HepG2 (cell line): ENCODE data around the gene BST1. TPM values are rescaled to one million over a fixed set of nuclear protein-coding genes. Genes with fewer than 3 reads are reported as not detected.
A peak's percentile ranks its signal among the peaks of the same experiment; 100 is the strongest.

ENCODE experiments used
- ATAC-seq: fragments of 200-7000 bp; cut with Tn5 transposase; 3 replicates; pipeline ENCODE4 v1.9.1; 2020; ENCODE audit warnings: mild to moderate bottlenecking, moderate library complexity
- BruUV-seq: library from RNA; stranded (reverse); fragments of 400-500 nt; replicated peaks from 2 replicates; lab custom pipeline; 2021; lab: Mats Ljungman, UMichigan
- CTCF ChIA-PET: fragments of 300-600 bp; formaldehyde crosslinking; extraction: SDS; loops from one replicate; lab custom pipeline; 2021; ENCODE audit warnings: low total read pairs, inconsistent platforms, low intra/inter-chr PET ratio; lab: Yijun Ruan, JAX
- POLR2A ChIA-PET: fragments of 350-600 bp; sonication (Branson Sonifier 250); formaldehyde crosslinking; loops from one replicate; lab custom pipeline; 2020; ENCODE audit warnings: antibody characterized with exemption, inconsistent platforms; lab: Yijun Ruan, JAX
- DNase-seq: peaks from one replicate; pipeline ENCODE4 v3.0.0-alpha.2; 2015; ENCODE audit warnings: low spot score
- FAIRE-seq: peaks from 3 replicates; lab custom pipeline; 2011; peaks lifted over from hg19 to GRCh38; lab: Jason Lieb, UNC
- H2AFZ ChIP-seq: one replicate; pipeline ENCODE4 v1.6.1; 2011; ENCODE audit warnings: low read length, inconsistent platforms
- H3K27ac ChIP-seq: fragments of 300-600 bp; 3 replicates; pipeline ENCODE4 v1.8.0; 2011; ENCODE audit warnings: mixed run types, mild to moderate bottlenecking, mixed read lengths, low read length, inconsistent platforms; ENCODE audit not compliant: insufficient read depth; ENCODE audit errors: extremely low read length
- H3K27me3 ChIP-seq, 2 experiments: fragments of 200-600 bp in 1 of 2; 2 replicates in 1 of 2; 3 replicates in 1 of 2; pipeline versions ENCODE4 v1.6.0 to v1.8.0; 2011; ENCODE audit warnings: low read length in 2 of 2, mild to moderate bottlenecking in 2 of 2, moderate library complexity in 2 of 2, inconsistent platforms in 1 of 2; ENCODE audit not compliant: insufficient read depth in 2 of 2, control insufficient read depth in 1 of 2
- H3K36me3 ChIP-seq, 2 experiments: fragments of 200-600 bp in 1 of 2; replicated peaks in 1 of 2; 2 replicates in 1 of 2; 3 replicates in 1 of 2; pipeline versions ENCODE4 v1.5.1 to v1.8.0; 2011; ENCODE audit warnings: low read length in 2 of 2, inconsistent platforms in 1 of 2; ENCODE audit not compliant: insufficient read depth in 2 of 2, control insufficient read depth in 1 of 2
- H3K4me1 ChIP-seq: 2 replicates; pipeline ENCODE4 v1.5.1; 2012; ENCODE audit warnings: low read length, inconsistent platforms; ENCODE audit not compliant: insufficient read depth
- H3K4me2 ChIP-seq: 2 replicates; pipeline ENCODE4 v1.6.0; 2011; ENCODE audit warnings: low read depth, low read length, inconsistent platforms
- H3K4me3 ChIP-seq, 3 experiments: fragments of 200-600 bp in 1 of 3; sonication (generic), shearing (Covaris generic) in 1 of 3; replicated peaks in 1 of 3; 2 replicates each; pipeline ENCODE4 v1.5.1; 2011 to 2016; ENCODE audit warnings: low read length in 3 of 3, inconsistent platforms in 2 of 3, low read depth in 2 of 3, mild to moderate bottlenecking in 2 of 3, control low read depth in 1 of 3, mixed read lengths in 1 of 3; ENCODE audit not compliant: insufficient read depth in 1 of 3
- H3K79me2 ChIP-seq: one replicate; pipeline ENCODE4 v1.6.1; 2011; ENCODE audit warnings: low read length, inconsistent platforms; ENCODE audit not compliant: insufficient read depth
- H3K9ac ChIP-seq: 2 replicates; pipeline ENCODE4 v1.6.0; 2011; ENCODE audit warnings: mild to moderate bottlenecking, low read depth, low read length, inconsistent platforms; ENCODE audit not compliant: insufficient read depth
- H3K9me3 ChIP-seq: 2 replicates; pipeline ENCODE4 v1.5.1; 2012; ENCODE audit warnings: mild to moderate bottlenecking, low read length
- H4K20me1 ChIP-seq: 2 replicates; pipeline ENCODE4 v1.6.0; 2011; ENCODE audit warnings: inconsistent platforms, mild to moderate bottlenecking, low read length, moderate library complexity; ENCODE audit not compliant: insufficient read depth
- ARHGAP35 ChIP-seq: sonication (generic); formaldehyde crosslinking; IDR thresholded peaks from 2 replicates; pipeline ENCODE4 v1.9.0; 2022; ENCODE audit warnings: mild to moderate bottlenecking, inconsistent platforms, moderate library complexity, missing genetic modification reagents, borderline replicate concordance
- CEBPG ChIP-seq: IDR thresholded peaks from 2 replicates; pipeline ENCODE4 v1.6.1; 2016
- CREM ChIP-seq, 2 experiments: sonication (generic) in 1 of 2; formaldehyde crosslinking in 1 of 2; IDR thresholded peaks; 2 replicates each; pipeline versions ENCODE4 v1.4.0 to v1.6.1; 2016 to 2020; ENCODE audit warnings: antibody characterized with exemption in 1 of 2, mild to moderate bottlenecking in 1 of 2, missing genetic modification reagents in 1 of 2
- JARID2 ChIP-seq: sonication (generic); formaldehyde crosslinking; IDR thresholded peaks from 2 replicates; pipeline ENCODE4 v1.8.1; 2023; ENCODE audit warnings: missing genetic modification reagents, inconsistent platforms; ENCODE audit not compliant: insufficient replicate concordance
- KDM4B ChIP-seq: sonication (generic); formaldehyde crosslinking; IDR thresholded peaks from 2 replicates; pipeline ENCODE4 v1.4.0; 2020; ENCODE audit warnings: missing genetic modification reagents
- ZBTB3 ChIP-seq: sonication (generic); formaldehyde crosslinking; IDR thresholded peaks from 2 replicates; pipeline ENCODE4 v1.4.0; 2020; ENCODE audit warnings: low read depth, mild to moderate bottlenecking, moderate library complexity, missing genetic modification reagents, borderline replicate concordance
- ZFP90 ChIP-seq: sonication (generic); formaldehyde crosslinking; IDR thresholded peaks from 2 replicates; pipeline ENCODE4 v1.8.0; 2022; ENCODE audit warnings: missing genetic modification reagents, mild to moderate bottlenecking, inconsistent platforms, borderline replicate concordance
- ZHX1 ChIP-seq: sonication (generic); formaldehyde crosslinking; IDR thresholded peaks from 2 replicates; pipeline ENCODE4 v1.8.1; 2022; ENCODE audit warnings: low read depth, mild to moderate bottlenecking, missing genetic modification reagents
- ZMYM4 ChIP-seq: sonication (generic); formaldehyde crosslinking; IDR thresholded peaks from 2 replicates; pipeline ENCODE4 v1.8.1; 2023; ENCODE audit warnings: mild to moderate bottlenecking, missing genetic modification reagents
- ZNF432 ChIP-seq: sonication (generic); formaldehyde crosslinking; IDR thresholded peaks from 2 replicates; pipeline ENCODE4 v1.5.0; 2020; ENCODE audit warnings: missing genetic modification reagents, mild to moderate bottlenecking, borderline replicate concordance
- ZNF484 ChIP-seq: sonication (generic); formaldehyde crosslinking; IDR thresholded peaks from 2 replicates; pipeline ENCODE4 v1.5.1; 2020; ENCODE audit warnings: mild to moderate bottlenecking, low read depth, missing genetic modification reagents, borderline replicate concordance
- ZNF75D ChIP-seq: sonication (generic); formaldehyde crosslinking; IDR thresholded peaks from 2 replicates; pipeline ENCODE4 v1.8.1; 2023; ENCODE audit warnings: missing genetic modification reagents, mild to moderate bottlenecking, borderline replicate concordance
- WGBS: methylation state at CpG from one replicate; pipeline ENCODE4 v1.1.6; 2017; ENCODE audit warnings: low lambda C conversion rate; 5-methylcytosine and 5-hydroxymethylcytosine counted together
- in situ Hi-C: cut with HindIII; loops from 2 replicates; pipeline ENCODE4 v1.10.0; 2017; ENCODE audit warnings: low pct_unique_long_range_greater_than_20kb; ENCODE audit not compliant: extremely low pct_ligation_motif_present
- intact Hi-C: fragments of 100-400 bp; cut with micrococcal nuclease; formaldehyde crosslinking; loops from one replicate; pipeline ENCODE4 v1.10.0; 2022; ENCODE audit not compliant: unreplicated experiment
- polyA plus RNA-seq, 8 experiments: library from polyadenylated mRNA; depleted of rRNA in 3 of 8; stranded (reverse) in 7 of 8; unstranded in 1 of 8; fragments of >200 nt; fragmentation: Illumina TruSeq in 4 of 8; extraction: Trizol in 4 of 8; gene quantifications; 2 replicates each; pipeline versions ENCODE4 v1.2.1 to v1.2.3, GENCODE V29; 2011 to 2016; ENCODE audit warnings: low read depth in 4 of 8, missing spikeins in 1 of 8, mixed read lengths in 1 of 8; ENCODE audit not compliant: insufficient read depth in 1 of 8
- total RNA-seq, 5 experiments: library from RNA; depleted of rRNA; stranded (reverse); fragments of >200 nt; fragmentation: Illumina TruSeq; extraction: Trizol; gene quantifications; 2 replicates each; pipeline ENCODE4 v1.2.3, GENCODE V29; 2016; ENCODE audit warnings: low read depth in 1 of 5
- TF ChIP-seq, protein P1 (sequence below): IDR thresholded peaks from 2 replicates; pipeline ENCODE4 v1.6.1; 2018; ENCODE audit warnings: missing genetic modification reagents, mild to moderate bottlenecking, missing compliant biosample characterization
- TF ChIP-seq, protein P2 (sequence below): sonication (generic); formaldehyde crosslinking; IDR thresholded peaks from 2 replicates; pipeline ENCODE4 v1.4.0; 2020; ENCODE audit warnings: mild to moderate bottlenecking, missing genetic modification reagents

The BST1 gene
- total and polyA plus RNA-seq, 2 of the 13 experiments (the other 11 are each of a cell fraction or from before 2014, with no cell fraction given), result 0.09 to 0.49 TPM

DNA sequence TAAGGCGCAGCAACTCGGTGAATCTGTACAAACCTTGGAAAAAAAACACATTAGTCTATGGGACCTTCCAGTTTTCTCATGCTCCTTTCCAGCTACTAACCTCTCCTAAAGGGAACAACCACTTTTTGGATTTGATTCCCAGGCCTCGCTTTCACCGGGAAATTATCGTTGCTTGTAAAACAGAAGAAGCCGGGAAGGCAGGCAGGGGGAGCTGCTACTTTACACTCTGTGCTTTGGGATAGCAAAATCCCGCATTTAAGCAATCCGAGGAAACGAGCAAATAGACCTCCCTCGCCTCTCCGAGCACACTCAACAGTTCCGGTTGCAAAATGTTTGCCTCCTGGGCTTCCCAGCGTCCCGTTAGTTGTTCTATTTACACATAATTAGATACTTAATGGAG, 76.4 kb downstream of the BST1 start:
- Histone ChIP-seq H3K27ac (no peak overlapping the region), H3K4me2 (peak overlapping the region; percentile 64), H3K4me3 (peak overlapping the region in 2 of 3 experiments; percentile 33 to 54; a peak in 4 of 6 replicates), H3K36me3 (no peaks in the 10 kb centered on the region), H3K4me1 (peaks cover 19% of the 10 kb centered on the region; the same call in 1 of the 2 replicates), H2AFZ (no peak overlapping the region), H3K79me2 (no peaks in the 10 kb centered on the region), H3K9ac (no peak overlapping the region), H3K27me3 (peaks cover 4 to 40% of the 10 kb centered on the region in 2 experiments), H4K20me1 (no peaks in the 10 kb centered on the region), H3K9me3 (no peaks in the 10 kb centered on the region)
- no TSS peak for BruUV-seq
- WGBS, result 5% methylated on average over 14 of the region's 14 CpGs
- ChIA-PET POLR2A (no interaction called here), CTCF (no interaction called here)
- in situ Hi-C loops (no loop called here), intact Hi-C loops (no loop called here)
- DNase-seq (peak; percentile 46), FAIRE-seq (peak; percentile 47), ATAC-seq (peak; percentile 87)
- TF ChIP-seq ZNF432 (CRISPR knock-in tag) (no peak), JARID2 (CRISPR knock-in tag) (no peak), ZFP90 (CRISPR knock-in tag) (no peak), ZMYM4 (peak; percentile 46; the same call in 1 of the 2 replicates), CEBPG (peak; percentile 55), ARHGAP35 (CRISPR knock-in tag) (no peak), ZHX1 (CRISPR knock-in tag) (no peak), CREM (IDR thresholded peaks at IDR 0.05) (no peak), CREM (CRISPR knock-in tag; IDR thresholded peaks at IDR 0.05) (no peak), KDM4B (no peak), ZBTB3 (CRISPR knock-in tag) (no peak), ZNF75D (no peak), ZNF484 (CRISPR knock-in tag) (no peak)
- TF ChIP-seq, protein P1, sequence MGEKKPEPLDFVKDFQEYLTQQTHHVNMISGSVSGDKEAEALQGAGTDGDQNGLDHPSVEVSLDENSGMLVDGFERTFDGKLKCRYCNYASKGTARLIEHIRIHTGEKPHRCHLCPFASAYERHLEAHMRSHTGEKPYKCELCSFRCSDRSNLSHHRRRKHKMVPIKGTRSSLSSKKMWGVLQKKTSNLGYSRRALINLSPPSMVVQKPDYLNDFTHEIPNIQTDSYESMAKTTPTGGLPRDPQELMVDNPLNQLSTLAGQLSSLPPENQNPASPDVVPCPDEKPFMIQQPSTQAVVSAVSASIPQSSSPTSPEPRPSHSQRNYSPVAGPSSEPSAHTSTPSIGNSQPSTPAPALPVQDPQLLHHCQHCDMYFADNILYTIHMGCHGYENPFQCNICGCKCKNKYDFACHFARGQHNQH (CRISPR knock-in tag), result no peak
- TF ChIP-seq, protein P2, sequence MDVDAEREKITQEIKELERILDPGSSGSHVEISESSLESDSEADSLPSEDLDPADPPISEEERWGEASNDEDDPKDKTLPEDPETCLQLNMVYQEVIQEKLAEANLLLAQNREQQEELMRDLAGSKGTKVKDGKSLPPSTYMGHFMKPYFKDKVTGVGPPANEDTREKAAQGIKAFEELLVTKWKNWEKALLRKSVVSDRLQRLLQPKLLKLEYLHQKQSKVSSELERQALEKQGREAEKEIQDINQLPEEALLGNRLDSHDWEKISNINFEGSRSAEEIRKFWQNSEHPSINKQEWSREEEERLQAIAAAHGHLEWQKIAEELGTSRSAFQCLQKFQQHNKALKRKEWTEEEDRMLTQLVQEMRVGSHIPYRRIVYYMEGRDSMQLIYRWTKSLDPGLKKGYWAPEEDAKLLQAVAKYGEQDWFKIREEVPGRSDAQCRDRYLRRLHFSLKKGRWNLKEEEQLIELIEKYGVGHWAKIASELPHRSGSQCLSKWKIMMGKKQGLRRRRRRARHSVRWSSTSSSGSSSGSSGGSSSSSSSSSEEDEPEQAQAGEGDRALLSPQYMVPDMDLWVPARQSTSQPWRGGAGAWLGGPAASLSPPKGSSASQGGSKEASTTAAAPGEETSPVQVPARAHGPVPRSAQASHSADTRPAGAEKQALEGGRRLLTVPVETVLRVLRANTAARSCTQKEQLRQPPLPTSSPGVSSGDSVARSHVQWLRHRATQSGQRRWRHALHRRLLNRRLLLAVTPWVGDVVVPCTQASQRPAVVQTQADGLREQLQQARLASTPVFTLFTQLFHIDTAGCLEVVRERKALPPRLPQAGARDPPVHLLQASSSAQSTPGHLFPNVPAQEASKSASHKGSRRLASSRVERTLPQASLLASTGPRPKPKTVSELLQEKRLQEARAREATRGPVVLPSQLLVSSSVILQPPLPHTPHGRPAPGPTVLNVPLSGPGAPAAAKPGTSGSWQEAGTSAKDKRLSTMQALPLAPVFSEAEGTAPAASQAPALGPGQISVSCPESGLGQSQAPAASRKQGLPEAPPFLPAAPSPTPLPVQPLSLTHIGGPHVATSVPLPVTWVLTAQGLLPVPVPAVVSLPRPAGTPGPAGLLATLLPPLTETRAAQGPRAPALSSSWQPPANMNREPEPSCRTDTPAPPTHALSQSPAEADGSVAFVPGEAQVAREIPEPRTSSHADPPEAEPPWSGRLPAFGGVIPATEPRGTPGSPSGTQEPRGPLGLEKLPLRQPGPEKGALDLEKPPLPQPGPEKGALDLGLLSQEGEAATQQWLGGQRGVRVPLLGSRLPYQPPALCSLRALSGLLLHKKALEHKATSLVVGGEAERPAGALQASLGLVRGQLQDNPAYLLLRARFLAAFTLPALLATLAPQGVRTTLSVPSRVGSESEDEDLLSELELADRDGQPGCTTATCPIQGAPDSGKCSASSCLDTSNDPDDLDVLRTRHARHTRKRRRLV (CRISPR knock-in tag), result no peak
